RKO (cell line): ENCODE data around the gene EVPLL.
"Not testable (repeated sequence)": the region's sequence is repeated elsewhere in the genome, so short reads cannot be mapped to it uniquely, and the experiment has no call there.

Source experiments
- DNase-seq: peaks from one replicate; pipeline ENCODE4 v3.0.0-alpha.2; 2016; ENCODE audit warnings: low spot score

The EVPLL gene

GRCh38 chr17:18377437-18378204, at the start of gene EVPLL:
Gene EVPLL, plus strand, starts transcription at chr17:18377778. Its CDS starts 3,160 bp downstream, at chr17:18380938.
- DNase-seq = no peak

- DNase-seq = no peak
These were observed 48.9 kb upstream of the EVPLL start for GRCh38 chr17:18328643-18329204.

- no peak for DNase-seq
These were observed 45.7 kb upstream of the EVPLL start for GRCh38 chr17:18331879-18332278.

GRCh38 chr17:18332909-18333489, 44.6 kb upstream of the EVPLL start:
- DNase-seq = no peak

- DNase-seq = not testable (repeated sequence)
These were observed 39.4 kb upstream of the EVPLL start for GRCh38 chr17:18338158-18338557.

- no peak for DNase-seq
These were observed 37.6 kb upstream of the EVPLL start for GRCh38 chr17:18339933-18340332.

GRCh38 chr17:18344021-18344420, 33.6 kb upstream of the EVPLL start:
- DNase-seq = no peak

- DNase-seq = no peak
These were observed 24.0 kb upstream of the EVPLL start for GRCh38 chr17:18353541-18353940.

- DNase-seq = no peak
These were observed 21.0 kb upstream of the EVPLL start for GRCh38 chr17:18356624-18357023.

GRCh38 chr17:18360518-18360917, 17.1 kb upstream of the EVPLL start:
- DNase-seq = no peak

- no peak for DNase-seq
These were observed 15.5 kb upstream of the EVPLL start for GRCh38 chr17:18361837-18362697.

GRCh38 chr17:18362698-18363100, 14.9 kb upstream of the EVPLL start:
- peak; percentile 70 for DNase-seq

GRCh38 chr17:18363101-18364049, 14.2 kb upstream of the EVPLL start, which contains the start of gene SHMT1:
Gene SHMT1, minus strand, starts transcription at chr17:18363550. Its CDS starts 7,569 bp downstream, at chr17:18355981.
- peak; percentile 93 for DNase-seq

GRCh38 chr17:18364166-18364565, 13.4 kb upstream of the EVPLL start:
- no peak for DNase-seq

GRCh38 chr17:18368946-18369345, 8.6 kb upstream of the EVPLL start:
- DNase-seq = no peak

GRCh38 chr17:18370761-18371160, 6.8 kb upstream of the EVPLL start:
- no peak for DNase-seq

- DNase-seq = no peak
These were observed 6.1 kb upstream of the EVPLL start for GRCh38 chr17:18371455-18371854.

- DNase-seq = not testable (repeated sequence)
These were observed 4.4 kb upstream of the EVPLL start for GRCh38 chr17:18373181-18373580.

GRCh38 chr17:18374216-18374615, 3.4 kb upstream of the EVPLL start:
- no peak for DNase-seq

GRCh38 chr17:18378205-18378505, 577 bp downstream of the EVPLL start:
- DNase-seq = no peak

- DNase-seq = not testable (repeated sequence)
These were observed 1.0 kb downstream of the EVPLL start for GRCh38 chr17:18378614-18379013.
